Ishikawa (cell line): Measurements from ENCODE around the gene LRRC1.

Source experiments
- CEBPB ChIP-seq: IDR thresholded peaks from 2 replicates; pipeline ENCODE4 v1.6.1; 2012
- CREB1 ChIP-seq: IDR thresholded peaks from 2 replicates; pipeline ENCODE4 v1.6.1; 2012; ENCODE audit warnings: low read depth
- EGR1 ChIP-seq: IDR thresholded peaks from 2 replicates; pipeline ENCODE4 v1.6.1; 2012
- EP300 ChIP-seq: IDR thresholded peaks from 2 replicates; pipeline ENCODE4 v1.6.1; 2012; ENCODE audit warnings: borderline replicate concordance
- FOXM1 ChIP-seq: IDR thresholded peaks from 2 replicates; pipeline ENCODE4 v1.6.1; 2012; ENCODE audit warnings: low read depth, borderline replicate concordance
- NFIC ChIP-seq: IDR thresholded peaks from 2 replicates; pipeline ENCODE4 v1.6.1; 2012
- RAD21 ChIP-seq: IDR thresholded peaks from 2 replicates; pipeline ENCODE4 v1.6.1; 2012; ENCODE audit warnings: low read depth
- TAF1 ChIP-seq: IDR thresholded peaks from 2 replicates; pipeline ENCODE4 v1.6.1; 2012; ENCODE audit warnings: low read depth, mild to moderate bottlenecking
- TCF12 ChIP-seq: IDR thresholded peaks from 2 replicates; pipeline ENCODE4 v1.6.1; 2012; ENCODE audit warnings: low read depth
- TEAD4 ChIP-seq: IDR thresholded peaks from 2 replicates; pipeline ENCODE4 v1.6.1; 2012
- YY1 ChIP-seq: IDR thresholded peaks from 2 replicates; pipeline ENCODE4 v1.6.1; 2012; ENCODE audit warnings: low read depth
- ZBTB7A ChIP-seq: IDR thresholded peaks from 2 replicates; pipeline ENCODE4 v1.6.1; 2012; ENCODE audit warnings: low read depth
- TF ChIP-seq, protein P1 (sequence below): IDR thresholded peaks from 2 replicates; pipeline ENCODE4 v1.6.1; 2012; ENCODE audit warnings: low read depth, mild to moderate bottlenecking
- TF ChIP-seq, protein P2 (sequence below): IDR thresholded peaks from 2 replicates; pipeline ENCODE4 v1.6.1; 2012
- TF ChIP-seq, protein P3 (sequence below): IDR thresholded peaks from 2 replicates; pipeline ENCODE4 v1.6.1; 2012

LRRC1 gene

GRCh38 chr6:53920881-53921280 lies 126.1 kb downstream of the LRRC1 start:
- no peak for TF ChIP-seq TAF1
- no peak for TF ChIP-seq YY1
- TF ChIP-seq EP300 = no peak
- TF ChIP-seq, protein P1, sequence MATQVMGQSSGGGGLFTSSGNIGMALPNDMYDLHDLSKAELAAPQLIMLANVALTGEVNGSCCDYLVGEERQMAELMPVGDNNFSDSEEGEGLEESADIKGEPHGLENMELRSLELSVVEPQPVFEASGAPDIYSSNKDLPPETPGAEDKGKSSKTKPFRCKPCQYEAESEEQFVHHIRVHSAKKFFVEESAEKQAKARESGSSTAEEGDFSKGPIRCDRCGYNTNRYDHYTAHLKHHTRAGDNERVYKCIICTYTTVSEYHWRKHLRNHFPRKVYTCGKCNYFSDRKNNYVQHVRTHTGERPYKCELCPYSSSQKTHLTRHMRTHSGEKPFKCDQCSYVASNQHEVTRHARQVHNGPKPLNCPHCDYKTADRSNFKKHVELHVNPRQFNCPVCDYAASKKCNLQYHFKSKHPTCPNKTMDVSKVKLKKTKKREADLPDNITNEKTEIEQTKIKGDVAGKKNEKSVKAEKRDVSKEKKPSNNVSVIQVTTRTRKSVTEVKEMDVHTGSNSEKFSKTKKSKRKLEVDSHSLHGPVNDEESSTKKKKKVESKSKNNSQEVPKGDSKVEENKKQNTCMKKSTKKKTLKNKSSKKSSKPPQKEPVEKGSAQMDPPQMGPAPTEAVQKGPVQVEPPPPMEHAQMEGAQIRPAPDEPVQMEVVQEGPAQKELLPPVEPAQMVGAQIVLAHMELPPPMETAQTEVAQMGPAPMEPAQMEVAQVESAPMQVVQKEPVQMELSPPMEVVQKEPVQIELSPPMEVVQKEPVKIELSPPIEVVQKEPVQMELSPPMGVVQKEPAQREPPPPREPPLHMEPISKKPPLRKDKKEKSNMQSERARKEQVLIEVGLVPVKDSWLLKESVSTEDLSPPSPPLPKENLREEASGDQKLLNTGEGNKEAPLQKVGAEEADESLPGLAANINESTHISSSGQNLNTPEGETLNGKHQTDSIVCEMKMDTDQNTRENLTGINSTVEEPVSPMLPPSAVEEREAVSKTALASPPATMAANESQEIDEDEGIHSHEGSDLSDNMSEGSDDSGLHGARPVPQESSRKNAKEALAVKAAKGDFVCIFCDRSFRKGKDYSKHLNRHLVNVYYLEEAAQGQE = no peak
- TF ChIP-seq RAD21 = no peak
- no peak for TF ChIP-seq FOXM1
- TF ChIP-seq, protein P2, sequence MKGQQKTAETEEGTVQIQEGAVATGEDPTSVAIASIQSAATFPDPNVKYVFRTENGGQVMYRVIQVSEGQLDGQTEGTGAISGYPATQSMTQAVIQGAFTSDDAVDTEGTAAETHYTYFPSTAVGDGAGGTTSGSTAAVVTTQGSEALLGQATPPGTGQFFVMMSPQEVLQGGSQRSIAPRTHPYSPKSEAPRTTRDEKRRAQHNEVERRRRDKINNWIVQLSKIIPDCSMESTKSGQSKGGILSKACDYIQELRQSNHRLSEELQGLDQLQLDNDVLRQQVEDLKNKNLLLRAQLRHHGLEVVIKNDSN = no peak

- TF ChIP-seq EGR1 (no peak), EP300 (no peak)
Observed at GRCh38 chr6:53921639-53922038, 126.8 kb downstream of the LRRC1 start.

- TF ChIP-seq, protein P2 = no peak
- no peak for TF ChIP-seq FOXM1
- TF ChIP-seq CREB1 = no peak
- no peak for TF ChIP-seq TEAD4
- no peak for TF ChIP-seq NFIC
- TF ChIP-seq, protein P1 = no peak
- TF ChIP-seq ZBTB7A = no peak
- no peak for TF ChIP-seq EP300
- TF ChIP-seq YY1 = no peak
- no peak for TF ChIP-seq RAD21
- TF ChIP-seq TCF12 = no peak
- TF ChIP-seq, protein P3, sequence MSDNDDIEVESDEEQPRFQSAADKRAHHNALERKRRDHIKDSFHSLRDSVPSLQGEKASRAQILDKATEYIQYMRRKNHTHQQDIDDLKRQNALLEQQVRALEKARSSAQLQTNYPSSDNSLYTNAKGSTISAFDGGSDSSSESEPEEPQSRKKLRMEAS = no peak
- TF ChIP-seq TAF1 = no peak
- no peak for TF ChIP-seq CEBPB
- no peak for TF ChIP-seq EGR1
Observed at GRCh38 chr6:53922539-53922981, 127.8 kb downstream of the LRRC1 start.

- TF ChIP-seq CEBPB (no peak), EP300 (no peak), TCF12 (no peak), YY1 (no peak), FOXM1 (no peak), ZBTB7A (no peak), TEAD4 (no peak), TAF1 (no peak), EGR1 (no peak), RAD21 (no peak), NFIC (no peak), CREB1 (no peak)
- TF ChIP-seq, protein P1 = no peak
- TF ChIP-seq, protein P3 = no peak
- TF ChIP-seq, protein P2 = no peak
Observed at GRCh38 chr6:53924277-53924676, 129.5 kb downstream of the LRRC1 start.

DNA sequence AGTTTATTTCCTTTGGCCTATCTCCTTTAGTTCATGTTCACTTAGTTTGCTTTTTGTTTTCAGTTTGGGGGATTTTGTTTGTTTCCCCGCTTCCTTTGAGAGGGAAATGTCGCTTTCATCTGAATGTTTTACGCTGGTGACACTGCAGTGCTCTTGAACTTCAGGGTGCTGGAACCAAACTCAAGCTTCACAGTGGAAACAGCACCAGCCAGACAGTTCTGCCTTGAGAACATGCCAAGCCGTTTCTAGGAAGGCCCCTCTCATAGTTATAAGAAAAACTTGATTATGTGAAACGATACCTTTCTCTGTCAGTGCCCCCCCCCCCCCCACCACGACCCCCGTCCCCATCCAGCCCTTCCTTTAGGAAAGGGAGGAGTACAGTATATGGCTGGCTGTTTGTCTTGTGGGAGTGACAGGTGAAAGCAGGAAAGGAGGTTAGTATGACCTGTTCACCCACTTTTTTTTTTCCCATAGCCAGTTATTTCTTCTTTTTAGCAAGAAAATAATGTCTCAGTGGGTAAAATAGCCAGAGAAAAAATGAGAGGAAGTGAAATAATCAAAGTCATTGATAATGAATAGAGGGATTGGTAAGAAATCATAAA lies 130.1 kb downstream of the LRRC1 start:
- TF ChIP-seq TAF1 (no peak), FOXM1 (no peak), YY1 (no peak), TCF12 (no peak), CREB1 (no peak), EGR1 (no peak), CEBPB (no peak), TEAD4 (no peak), EP300 (no peak), RAD21 (no peak)
- TF ChIP-seq, protein P2 = no peak
- TF ChIP-seq, protein P1 = no peak
- TF ChIP-seq, protein P3 = no peak
